B cell (primary cell): ENCODE data around the gene SLC2A6. TPM values are rescaled to one million over a fixed set of nuclear protein-coding genes. Genes with fewer than 3 reads are reported as not detected.

Experiments used
- ATAC-seq: fragments of 200-7000 bp; cut with Tn5 transposase; one replicate; pipeline ENCODE4 v1.10.0; 2021; ENCODE audit warnings: low read depth, mild to moderate bottlenecking, moderate number of reproducible peaks, moderate library complexity
- CTCF ChIA-PET: fragments of 350-600 bp; sonication (Branson Sonifier 250); formaldehyde crosslinking; loops from one replicate; lab custom pipeline; 2021; ENCODE audit warnings: antibody characterized with exemption, inconsistent platforms; lab: Charles Lee
- POLR2A ChIA-PET: fragments of 350-600 bp; sonication (Branson Sonifier 250); formaldehyde crosslinking; loops from one replicate; lab custom pipeline; 2021; ENCODE audit warnings: antibody characterized with exemption; lab: Charles Lee
- DNase-seq: peaks from one replicate; pipeline ENCODE4 v3.0.0; 2013
- H2AFZ ChIP-seq: 2 replicates; pipeline ENCODE4 v1.6.1; 2012; ENCODE audit warnings: mild to moderate bottlenecking, low read depth, low read length; ENCODE audit not compliant: insufficient read depth, poor library complexity, severe bottlenecking
- H3K27ac ChIP-seq, 2 donors: 1 replicate in 1 of 2; 2 replicates in 1 of 2; pipeline ENCODE4 v1.5.1; 2012 to 2013; ENCODE audit warnings: low read length in 2 of 2, mild to moderate bottlenecking in 2 of 2, moderate library complexity in 1 of 2
- H3K27me3 ChIP-seq, 4 experiments: fragments of 200-600 bp in 1 of 4; sonication (generic) in 1 of 4; replicated peaks in 1 of 4; 1 replicate in 2 of 4; 2 replicates in 2 of 4; pipeline versions ENCODE4 v1.6.1 to v1.7.0; 2013 to 2016; ENCODE audit warnings: low read length in 3 of 4, mild to moderate bottlenecking in 2 of 4, mixed read lengths in 1 of 4, moderate library complexity in 1 of 4; ENCODE audit not compliant: insufficient read depth in 4 of 4, control insufficient read depth in 3 of 4; ENCODE audit errors: control extremely low read depth in 1 of 4
- H3K36me3 ChIP-seq, 2 experiments: replicated peaks in 1 of 2; 1 replicate in 1 of 2; 2 replicates in 1 of 2; pipeline versions ENCODE4 v1.6.1 to v1.7.1; 2013; ENCODE audit warnings: low read length in 1 of 2; ENCODE audit not compliant: insufficient read depth in 2 of 2, control insufficient read depth in 1 of 2; ENCODE audit errors: control extremely low read depth in 1 of 2, extremely low read depth in 1 of 2
- H3K4me1 ChIP-seq, 2 donors: fragments of 200-600 bp in 1 of 2; sonication (generic) in 1 of 2; 1 replicate in 1 of 2; 2 replicates in 1 of 2; pipeline versions ENCODE4 v1.5.1 to v1.6.1; 2013 to 2017; ENCODE audit warnings: low read length in 2 of 2; ENCODE audit not compliant: control insufficient read depth in 2 of 2, insufficient read depth in 2 of 2
- H3K4me2 ChIP-seq: replicated peaks from 2 replicates; pipeline ENCODE3; 2012; ENCODE audit warnings: mild to moderate bottlenecking, low read depth, low read length; ENCODE audit not compliant: poor library complexity, severe bottlenecking
- H3K4me3 ChIP-seq, 5 experiments: fragments of 200-600 bp in 1 of 5; sonication (generic) in 1 of 5; 1 replicate in 3 of 5; 2 replicates in 2 of 5; pipeline versions ENCODE4 v1.5.1 to v1.7.0; 2011 to 2016; ENCODE audit warnings: low read length in 4 of 5, mild to moderate bottlenecking in 4 of 5, low read depth in 2 of 5, control low read depth in 1 of 5, moderate library complexity in 1 of 5; ENCODE audit not compliant: insufficient read depth in 1 of 5; ENCODE audit errors: control extremely low read depth in 1 of 5, extremely low read depth in 1 of 5
- H3K79me2 ChIP-seq: fragments of 200-600 bp; sonication (generic); one replicate; pipeline ENCODE4 v1.6.0; 2016; ENCODE audit warnings: low read length; ENCODE audit not compliant: control insufficient read depth, insufficient read depth
- H3K9ac ChIP-seq: fragments of 200-600 bp; sonication (generic); 2 replicates; pipeline ENCODE4 v1.6.1; 2017; ENCODE audit warnings: mild to moderate bottlenecking, low read length, moderate library complexity
- H3K9me3 ChIP-seq, 3 donors: one replicate each; pipeline versions ENCODE4 v1.6.1 to v1.7.1; 2013; ENCODE audit warnings: low read length in 2 of 3; ENCODE audit not compliant: control insufficient read depth in 2 of 3, insufficient read depth in 1 of 3; ENCODE audit errors: control extremely low read depth in 1 of 3
- H4K20me1 ChIP-seq: 2 replicates; pipeline ENCODE4 v1.6.0; 2012; ENCODE audit warnings: mild to moderate bottlenecking, low read length; ENCODE audit not compliant: insufficient read depth, control insufficient read depth, poor library complexity, severe bottlenecking
- H3K27ac Mint-ChIP-seq: one replicate; pipeline ENCODE4 v1.8.0; 2021; ENCODE audit warnings: mixed read lengths
- H3K27me3 Mint-ChIP-seq: one replicate; pipeline ENCODE4 v1.8.0; 2021; ENCODE audit warnings: mixed read lengths
- H3K4me1 Mint-ChIP-seq: one replicate; pipeline ENCODE4 v1.8.0; 2021; ENCODE audit warnings: mixed read lengths
- H3K4me3 Mint-ChIP-seq: one replicate; pipeline ENCODE4 v1.8.0; 2021; ENCODE audit warnings: mixed read lengths
- H3K9me3 Mint-ChIP-seq: one replicate; pipeline ENCODE4 v1.8.0; 2022; ENCODE audit warnings: mixed read lengths; ENCODE audit not compliant: insufficient read depth
- CTCF ChIP-seq: fragments of 200-600 bp; IDR thresholded peaks from one replicate; pipeline ENCODE4 v1.8.0; 2022; ENCODE audit warnings: antibody characterized with exemption, mild to moderate bottlenecking
- EZH2 ChIP-seq: IDR thresholded peaks from 2 replicates; pipeline ENCODE4 v1.6.1; 2012; ENCODE audit warnings: borderline replicate concordance, low read depth, mild to moderate bottlenecking, moderate library complexity, low read length; ENCODE audit not compliant: insufficient read depth, poor library complexity, severe bottlenecking
- WGBS: methylation state at CpG from one replicate; pipeline ENCODE4 v1.1.5; 2013; ENCODE audit warnings: missing lambda C conversion rate; ENCODE audit not compliant: insufficient coverage; 5-methylcytosine and 5-hydroxymethylcytosine counted together
- intact Hi-C: fragments of 100-400 bp; cut with micrococcal nuclease; formaldehyde crosslinking; loops from one replicate; pipeline ENCODE4 v1.10.0; 2022
- polyA plus RNA-seq: library from polyadenylated mRNA; depleted of rRNA; stranded (reverse); fragments of >200 nt; gene quantifications from 2 replicates; pipeline ENCODE4 v1.2.3, GENCODE V29; 2012
- total RNA-seq, 2 donors: library from RNA; stranded (reverse); fragments of 120-200 nt in 1 of 2; gene quantifications; 1 replicate in 1 of 2; 2 replicates in 1 of 2; pipeline versions ENCODE4 v1.2.3 to v1.2.4, GENCODE V29; 2013 to 2022

Gene SLC2A6
- total and polyA plus RNA-seq, 2 donors (not counting 1 experiment from before 2014, with no cell fraction given) = 51.8 to 108 TPM

GRCh38 chr9:133520121-133520835, 41.4 kb upstream of the SLC2A6 start:
- Histone ChIP-seq H3K4me2 (no peak overlapping the region), H3K36me3 (no peaks in the 10 kb centered on the region), H3K27me3 (peaks cover 0 to 4% (median 0%) of the 10 kb centered on the region in 4 experiments), H4K20me1 (no peaks in the 10 kb centered on the region), H3K27ac (no peak overlapping the region), H3K79me2 (no peaks in the 10 kb centered on the region), H3K4me1 (no peaks in the 10 kb centered on the region), H2AFZ (no peak overlapping the region), H3K4me3 (no peak overlapping the region), H3K9me3 (no peaks in the 10 kb centered on the region), H3K9ac (no peak overlapping the region)
- DNase-seq (no peak), ATAC-seq (no peak)
- POLR2A ChIA-PET = no interaction called here
- TF ChIP-seq EZH2 (no peak), CTCF (no peak)
- no peak overlapping the region for H3K27ac Mint-ChIP-seq
- H3K9me3 Mint-ChIP-seq = no peaks in the 10 kb centered on the region
- CTCF ChIA-PET = no interaction called here
- 88% methylated on average over 24 of the region's 24 CpGs for WGBS
- intact Hi-C loops = no loop called here
- no peaks in the 10 kb centered on the region for H3K4me1 Mint-ChIP-seq
- peaks cover 8% of the 10 kb centered on the region for H3K27me3 Mint-ChIP-seq
- no peak overlapping the region for H3K4me3 Mint-ChIP-seq

- 97% methylated on average over 3 of the region's 7 CpGs for WGBS
Measured at GRCh38 chr9:133519693-133520092, 40.8 kb upstream of the SLC2A6 start.

More at GRCh38 chr9:133519693-133520092, 40.8 kb upstream of the SLC2A6 start:
- no peak for DNase-seq
- Mint-ChIP-seq H3K27me3 (peaks cover 8% of the 10 kb centered on the region), H3K4me3 (no peak overlapping the region), H3K27ac (no peak overlapping the region), H3K9me3 (no peaks in the 10 kb centered on the region), H3K4me1 (no peaks in the 10 kb centered on the region)
- ChIA-PET POLR2A (no interaction called here), CTCF (no interaction called here)
- TF ChIP-seq EZH2 (no peak), CTCF (no peak)
- Histone ChIP-seq H3K79me2 (no peaks in the 10 kb centered on the region), H3K9me3 (no peaks in the 10 kb centered on the region), H3K36me3 (no peaks in the 10 kb centered on the region), H2AFZ (no peak overlapping the region), H3K27me3 (peaks cover 0 to 4% (median 0%) of the 10 kb centered on the region in 4 experiments), H4K20me1 (no peaks in the 10 kb centered on the region), H3K4me3 (no peak overlapping the region), H3K9ac (no peak overlapping the region), H3K4me2 (no peak overlapping the region), H3K27ac (no peak overlapping the region), H3K4me1 (no peaks in the 10 kb centered on the region)
- ATAC-seq = no peak
- intact Hi-C loops = no loop called here
